ENCODE measurements around the gene NELFA.

DNA sequence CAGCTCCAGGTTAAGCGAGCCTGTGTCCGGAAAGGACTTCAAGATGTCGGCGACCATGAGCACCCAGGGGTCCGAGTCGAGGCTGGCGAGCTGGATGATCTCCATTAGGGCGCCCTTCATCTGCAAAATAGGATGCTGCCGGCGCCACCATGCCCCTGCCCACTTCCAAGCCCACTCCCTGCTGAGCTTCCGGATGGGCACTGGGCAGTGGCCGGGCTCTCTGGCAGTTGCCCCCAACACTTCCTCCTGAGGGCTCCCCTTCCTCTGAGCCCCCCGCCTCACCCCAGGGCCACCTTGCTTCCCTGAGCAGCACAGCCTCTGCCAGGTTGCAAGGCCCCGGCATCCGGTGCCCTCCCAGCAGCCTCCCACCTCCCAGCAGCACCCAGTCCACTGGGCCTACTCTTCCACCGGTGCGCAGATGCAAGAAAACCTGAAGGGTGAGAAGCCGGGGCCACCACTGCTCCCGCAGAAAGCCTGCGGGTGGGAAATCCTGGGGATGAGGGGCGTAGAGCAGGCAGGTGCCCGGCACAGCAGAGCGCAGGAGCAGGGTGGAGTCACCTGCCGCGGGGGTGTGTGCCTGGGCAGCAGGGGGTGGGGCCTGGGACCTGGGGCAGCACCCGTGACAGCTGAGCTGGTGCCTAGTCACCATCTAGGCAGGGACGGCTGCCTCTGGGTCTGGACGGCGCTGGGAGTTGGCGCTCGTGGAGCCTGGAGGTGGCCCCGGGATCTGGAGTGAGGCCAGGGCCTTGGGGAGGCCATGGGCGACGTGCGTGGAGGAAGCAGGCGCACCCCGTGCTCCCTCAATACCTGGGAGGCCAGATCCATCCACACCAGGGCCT, 17.0 kb downstream of the NELFA start:
- TF ChIP-seq POLR2AphosphoS5 (IDR thresholded peaks at IDR 0.05; ENCODE audit: low read depth, low read length) (no peak), TAF1 (IDR thresholded peaks at IDR 0.05; ENCODE audit: borderline replicate concordance, insufficient read depth, low read length) (no peak), SIN3A (IDR thresholded peaks at IDR 0.05; ENCODE audit: borderline replicate concordance, insufficient read depth, low read length) (no peak), FOXP2 (optimal IDR thresholded peaks at IDR 0.05; ENCODE audit: borderline replicate concordance, extremely low read depth, extremely low read length, insufficient read depth) (no peak)
- TF ChIP-seq, protein P1, sequence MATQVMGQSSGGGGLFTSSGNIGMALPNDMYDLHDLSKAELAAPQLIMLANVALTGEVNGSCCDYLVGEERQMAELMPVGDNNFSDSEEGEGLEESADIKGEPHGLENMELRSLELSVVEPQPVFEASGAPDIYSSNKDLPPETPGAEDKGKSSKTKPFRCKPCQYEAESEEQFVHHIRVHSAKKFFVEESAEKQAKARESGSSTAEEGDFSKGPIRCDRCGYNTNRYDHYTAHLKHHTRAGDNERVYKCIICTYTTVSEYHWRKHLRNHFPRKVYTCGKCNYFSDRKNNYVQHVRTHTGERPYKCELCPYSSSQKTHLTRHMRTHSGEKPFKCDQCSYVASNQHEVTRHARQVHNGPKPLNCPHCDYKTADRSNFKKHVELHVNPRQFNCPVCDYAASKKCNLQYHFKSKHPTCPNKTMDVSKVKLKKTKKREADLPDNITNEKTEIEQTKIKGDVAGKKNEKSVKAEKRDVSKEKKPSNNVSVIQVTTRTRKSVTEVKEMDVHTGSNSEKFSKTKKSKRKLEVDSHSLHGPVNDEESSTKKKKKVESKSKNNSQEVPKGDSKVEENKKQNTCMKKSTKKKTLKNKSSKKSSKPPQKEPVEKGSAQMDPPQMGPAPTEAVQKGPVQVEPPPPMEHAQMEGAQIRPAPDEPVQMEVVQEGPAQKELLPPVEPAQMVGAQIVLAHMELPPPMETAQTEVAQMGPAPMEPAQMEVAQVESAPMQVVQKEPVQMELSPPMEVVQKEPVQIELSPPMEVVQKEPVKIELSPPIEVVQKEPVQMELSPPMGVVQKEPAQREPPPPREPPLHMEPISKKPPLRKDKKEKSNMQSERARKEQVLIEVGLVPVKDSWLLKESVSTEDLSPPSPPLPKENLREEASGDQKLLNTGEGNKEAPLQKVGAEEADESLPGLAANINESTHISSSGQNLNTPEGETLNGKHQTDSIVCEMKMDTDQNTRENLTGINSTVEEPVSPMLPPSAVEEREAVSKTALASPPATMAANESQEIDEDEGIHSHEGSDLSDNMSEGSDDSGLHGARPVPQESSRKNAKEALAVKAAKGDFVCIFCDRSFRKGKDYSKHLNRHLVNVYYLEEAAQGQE (IDR thresholded peaks at IDR 0.05; ENCODE audit: insufficient read depth in 1 of 2, low read depth in 2 of 2, low read length in 2 of 2) = no peak

Data from PFSK-1 (cell line).